Neutrophil (primary cell): ENCODE data around the gene MRPL11.

Source experiments
- H3K27ac ChIP-seq: fragments of 200-600 bp; sonication (generic); 2 replicates; pipeline ENCODE4 v1.5.1; 2016; ENCODE audit warnings: mild to moderate bottlenecking, moderate library complexity
- H3K27me3 ChIP-seq: fragments of 200-600 bp; sonication (generic); 2 replicates; pipeline ENCODE4 v1.6.0; 2016; ENCODE audit warnings: mild to moderate bottlenecking
- H3K36me3 ChIP-seq: fragments of 200-600 bp; sonication (generic); 2 replicates; pipeline ENCODE4 v1.5.1; 2017
- H3K4me1 ChIP-seq, 2 experiments: fragments of 200-600 bp in 1 of 2; sonication (generic) in 1 of 2; 1 replicate in 1 of 2; 2 replicates in 1 of 2; pipeline versions ENCODE4 v1.5.1 to v1.6.1; 2013 to 2016; ENCODE audit warnings: low read depth in 1 of 2, low read length in 1 of 2, mild to moderate bottlenecking in 1 of 2, moderate library complexity in 1 of 2; ENCODE audit not compliant: control insufficient read depth in 1 of 2, insufficient read depth in 1 of 2
- H3K4me3 ChIP-seq, 2 experiments: fragments of 200-600 bp in 1 of 2; sonication (generic) in 1 of 2; 1 replicate in 1 of 2; 2 replicates in 1 of 2; pipeline ENCODE4 v1.5.1; 2013 to 2016; ENCODE audit warnings: low read depth in 1 of 2, low read length in 1 of 2, mild to moderate bottlenecking in 1 of 2, moderate library complexity in 1 of 2
- H3K9me3 ChIP-seq: fragments of 200-600 bp; sonication (generic); 2 replicates; pipeline ENCODE4 v1.5.1; 2016
- CTCF ChIP-seq: fragments of 200-600 bp; sonication (generic); IDR thresholded peaks from 2 replicates; pipeline ENCODE4 v1.5.1; 2016; ENCODE audit warnings: antibody characterized with exemption

The MRPL11 gene

DNA sequence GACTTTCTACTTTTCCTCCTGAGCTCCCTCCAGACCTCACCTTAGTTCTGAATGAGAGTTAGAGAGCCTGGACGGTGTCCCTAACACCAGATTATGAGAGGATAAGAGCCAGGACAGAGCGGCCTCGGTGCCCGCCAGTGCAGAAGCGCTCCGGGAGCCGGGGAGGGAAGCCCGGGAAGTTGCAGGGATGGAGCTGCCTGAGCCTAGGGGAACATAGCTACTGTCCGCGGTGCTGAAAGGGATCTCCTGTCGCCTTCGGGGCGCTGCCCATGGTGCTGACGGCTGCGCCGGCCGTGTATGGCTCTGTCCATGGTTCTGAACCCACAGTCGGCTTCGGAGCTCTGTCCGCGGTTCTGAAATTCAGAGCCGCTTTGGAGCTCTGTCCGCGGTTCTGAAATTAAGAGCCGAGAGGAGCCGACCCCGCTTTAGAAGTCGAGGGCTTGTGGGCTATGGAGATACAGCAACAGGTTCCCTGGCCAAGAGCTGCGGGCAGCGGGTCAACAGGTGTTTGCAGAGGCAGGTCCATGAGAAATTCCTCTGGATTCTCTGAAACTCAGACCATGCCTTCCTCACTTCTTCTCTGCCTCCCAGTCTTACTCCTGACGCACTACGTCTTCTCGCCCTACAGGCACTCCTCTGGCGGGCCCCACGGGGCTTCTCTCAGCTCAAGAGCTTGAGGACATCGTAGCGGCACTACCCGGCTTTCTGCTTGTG is 17.0 kb downstream of the MRPL11 start:
- no peak for TF ChIP-seq CTCF
- Histone ChIP-seq H3K27ac (no peak overlapping the region), H3K4me3 (no peak overlapping the region), H3K9me3 (no peaks in the 10 kb centered on the region), H3K36me3 (no peaks in the 10 kb centered on the region), H3K4me1 (no peaks in the 10 kb centered on the region), H3K27me3 (peaks cover 80% of the 10 kb centered on the region)

GRCh38 chr11:66420671-66421476 is 17.8 kb downstream of the MRPL11 start, which contains the start of gene NPAS4:
TSS of gene NPAS4 (plus strand) at chr11:66421035. CDS start at chr11:66421180, 145 bp downstream.
- Histone ChIP-seq H3K27me3 (peaks cover 81% of the 10 kb centered on the region), H3K4me3 (no peak within 1 kb of the TSS), H3K27ac (no peak within 1 kb of the TSS), H3K36me3 (no peaks in the 10 kb centered on the region), H3K9me3 (no peaks in the 10 kb centered on the region), H3K4me1 (no peaks in the 10 kb centered on the region)
- TF ChIP-seq CTCF: no peak

- Histone ChIP-seq H3K27ac (no peak overlapping the region), H3K4me1 (no peaks in the 10 kb centered on the region), H3K36me3 (no peaks in the 10 kb centered on the region), H3K27me3 (peaks cover 82% of the 10 kb centered on the region), H3K9me3 (no peaks in the 10 kb centered on the region), H3K4me3 (no peak overlapping the region)
- no peak for TF ChIP-seq CTCF
Observed at GRCh38 chr11:66419825-66420224, 18.8 kb downstream of the MRPL11 start.

GRCh38 chr11:66418986-66419308 is 19.7 kb downstream of the MRPL11 start:
- H3K4me1 ChIP-seq: no peaks in the 10 kb centered on the region
- H3K27me3 ChIP-seq: peaks cover 82% of the 10 kb centered on the region
- no peaks in the 10 kb centered on the region for H3K9me3 ChIP-seq
- no peaks in the 10 kb centered on the region for H3K36me3 ChIP-seq
- H3K4me3 ChIP-seq: no peak overlapping the region
- no peak overlapping the region for H3K27ac ChIP-seq
- TF ChIP-seq CTCF: no peak

- Histone ChIP-seq H3K27me3 (peaks cover 82% of the 10 kb centered on the region), H3K9me3 (no peaks in the 10 kb centered on the region), H3K27ac (no peak overlapping the region), H3K4me3 (no peak overlapping the region), H3K36me3 (no peaks in the 10 kb centered on the region), H3K4me1 (no peaks in the 10 kb centered on the region)
- TF ChIP-seq CTCF: no peak
Observed at GRCh38 chr11:66418168-66418985, 20.3 kb downstream of the MRPL11 start.
